Pulmonary artery endothelial cell (primary cell): ENCODE measurements around the gene TESMIN. TPM values are rescaled to one million over a fixed set of nuclear protein-coding genes. Genes with fewer than 3 reads are reported as not detected.
A peak's percentile ranks its signal among the peaks of the same experiment; 100 is the strongest.

ENCODE experiments used
- DNase-seq: peaks from one replicate; pipeline ENCODE4 v3.0.0-alpha.2; 2011; ENCODE audit warnings: low read depth, low spot score
- total RNA-seq: library from RNA; depleted of rRNA; stranded (reverse); fragments of >200 nt; gene quantifications from 2 replicates; pipeline ENCODE4 v1.2.3, GENCODE V29; 2014

The TESMIN gene
- total RNA-seq, 1 donor from 2014 or later = 1.5 TPM

- no peak for DNase-seq
Measured at GRCh38 chr11:68762481-68762880, 11.2 kb upstream of the TESMIN start.

DNA sequence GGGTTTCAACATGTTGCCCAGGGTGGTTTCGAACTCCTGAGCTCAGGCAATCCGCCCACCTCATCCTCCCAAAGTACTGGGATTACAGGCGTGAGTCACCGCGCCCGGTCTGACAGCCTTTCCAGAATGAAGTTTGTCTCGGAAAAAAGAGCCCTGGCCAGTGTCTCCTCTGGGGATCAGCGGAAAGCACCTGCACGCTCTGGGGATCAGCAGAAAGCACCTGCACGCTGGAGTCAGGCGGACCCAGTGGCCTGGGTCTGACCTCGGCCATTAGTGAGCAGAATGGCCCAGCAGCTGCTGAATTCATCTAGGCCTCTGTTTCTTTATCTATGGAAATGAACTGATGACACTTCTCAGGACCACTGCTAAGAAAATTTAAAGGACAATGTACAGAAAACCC lies 10.5 kb upstream of the TESMIN start:
- DNase-seq = no peak

- no peak for DNase-seq
Measured at GRCh38 chr11:68759991-68760390, 8.7 kb upstream of the TESMIN start.

DNA sequence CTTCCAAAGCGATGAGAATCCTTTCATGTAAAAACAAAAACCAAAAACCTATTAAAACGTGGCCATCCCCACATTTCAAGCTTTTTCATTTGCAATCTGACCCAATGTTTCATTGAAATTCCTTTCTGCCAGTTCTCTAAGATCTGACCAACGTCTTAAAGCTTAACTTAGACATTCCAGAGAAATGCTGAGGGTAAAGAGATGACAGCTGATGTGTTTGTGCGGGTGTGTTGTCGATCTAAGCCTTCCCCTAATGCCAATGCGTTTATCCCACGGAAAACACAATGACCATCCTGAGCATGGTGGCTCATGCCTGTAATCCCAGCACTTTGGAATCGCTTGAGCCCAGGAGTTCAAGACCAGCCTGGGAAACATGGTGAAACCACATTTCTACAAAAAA lies 6.4 kb upstream of the TESMIN start:
- DNase-seq = no peak

DNA sequence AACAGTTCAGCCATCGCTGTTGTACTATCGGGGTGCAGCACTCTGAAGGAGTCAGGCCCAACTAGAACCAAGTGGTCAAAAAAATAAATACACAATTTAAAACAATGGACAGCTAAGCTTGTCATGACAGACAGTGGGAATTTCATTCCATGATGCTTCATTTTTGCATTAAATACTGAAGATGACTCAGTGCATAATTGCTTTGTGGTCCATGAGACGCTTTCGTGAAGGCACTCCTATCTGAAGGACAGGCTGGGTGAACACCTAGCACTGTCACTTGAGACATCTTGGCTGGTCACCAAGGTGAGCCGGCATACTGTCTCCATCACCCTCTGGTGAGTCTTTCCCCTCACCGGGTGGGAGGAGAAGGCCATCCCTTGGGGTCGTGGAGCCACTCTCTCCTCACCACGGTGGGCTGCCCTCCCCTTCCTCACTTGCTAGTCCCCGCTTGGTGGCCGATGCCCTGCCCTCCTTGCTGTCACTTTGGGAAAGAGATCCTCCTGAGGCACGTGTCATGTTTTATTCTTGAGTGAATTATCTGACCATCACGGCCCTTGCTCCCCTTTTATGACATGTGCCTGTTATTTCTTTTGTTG lies 4.9 kb upstream of the TESMIN start:
- DNase-seq = no peak

- DNase-seq = no peak
Measured at GRCh38 chr11:68753300-68753699, 2.0 kb upstream of the TESMIN start.

GRCh38 chr11:68751004-68751325 lies 355 bp downstream of the TESMIN start:
- DNase-seq = no peak

DNA sequence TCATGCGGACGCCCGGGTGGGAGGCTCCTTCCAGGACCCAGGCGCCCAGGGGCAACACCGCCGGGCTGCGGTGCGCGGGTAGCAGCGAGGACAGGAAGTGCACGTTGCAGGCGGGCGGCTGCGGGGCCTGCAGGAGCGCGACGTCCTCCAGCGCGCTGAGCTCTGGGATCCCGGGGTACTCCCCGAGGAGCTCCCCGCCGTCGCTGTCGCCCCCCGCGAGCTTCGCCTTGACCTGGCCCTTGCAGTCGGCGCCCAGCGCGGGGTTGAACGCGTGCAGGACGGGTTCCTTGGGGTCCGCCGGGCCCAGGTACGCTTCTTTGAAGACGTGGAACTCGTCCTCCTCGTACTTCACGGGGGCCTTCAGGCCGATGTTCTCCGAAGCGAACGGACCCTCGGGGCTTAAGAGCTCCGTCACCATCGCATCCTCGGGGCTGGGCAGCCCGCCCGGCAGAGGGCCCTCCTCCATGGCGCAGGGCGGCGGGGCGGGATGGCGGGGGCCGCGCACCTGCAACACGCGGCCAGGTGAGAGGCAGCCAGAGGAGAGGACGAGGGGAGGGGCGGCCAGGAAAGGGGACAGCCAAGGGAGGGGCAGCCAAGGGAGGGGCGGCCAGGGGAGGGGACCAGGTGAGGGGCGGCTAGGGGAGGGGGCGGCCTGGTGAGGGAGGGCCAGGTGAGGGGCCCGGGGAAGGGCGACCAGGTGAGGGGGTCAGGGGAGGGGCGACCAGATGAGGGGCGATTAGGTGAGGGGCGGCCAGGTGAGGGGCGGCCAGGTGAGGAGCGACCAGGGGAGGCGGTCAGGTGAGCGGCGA lies 921 bp downstream of the TESMIN start:
- DNase-seq = no peak

GRCh38 chr11:68749229-68750123 lies 1.8 kb downstream of the TESMIN start:
- DNase-seq = peak; percentile 54

DNA sequence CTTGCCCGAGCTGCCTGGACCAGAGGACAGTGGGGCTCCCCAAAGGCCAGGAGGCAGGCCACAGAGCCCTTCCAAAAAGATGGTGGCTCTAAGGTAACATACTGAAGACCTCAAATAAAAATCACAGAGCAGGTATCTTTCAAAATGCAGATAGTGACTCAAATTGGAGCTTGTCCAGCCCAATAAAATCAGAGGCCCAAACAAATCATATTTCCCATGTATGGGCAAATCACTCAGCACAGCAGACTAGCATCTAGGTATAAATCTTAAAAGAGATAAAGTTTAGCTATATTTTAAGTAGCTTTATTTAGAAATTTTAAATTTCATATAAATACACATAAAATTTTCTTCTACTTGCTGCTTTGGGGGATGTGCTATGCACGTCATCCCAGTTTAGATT lies 3.3 kb downstream of the TESMIN start:
- DNase-seq = no peak

GRCh38 chr11:68743539-68743938 lies 7.8 kb downstream of the TESMIN start:
- DNase-seq = no peak

- no peak for DNase-seq
Measured at GRCh38 chr11:68741463-68741862, 9.9 kb downstream of the TESMIN start.

GRCh38 chr11:68735646-68736045 lies 15.7 kb downstream of the TESMIN start:
- DNase-seq = no peak

- no peak for DNase-seq
Measured at GRCh38 chr11:68735125-68735524, 16.2 kb downstream of the TESMIN start.

- DNase-seq = no peak
Measured at GRCh38 chr11:68734111-68734510, 17.2 kb downstream of the TESMIN start.

- DNase-seq = no peak
Measured at GRCh38 chr11:68727783-68728182, 23.5 kb downstream of the TESMIN start.

- DNase-seq = no peak
Measured at GRCh38 chr11:68724293-68724692, 27.0 kb downstream of the TESMIN start.

DNA sequence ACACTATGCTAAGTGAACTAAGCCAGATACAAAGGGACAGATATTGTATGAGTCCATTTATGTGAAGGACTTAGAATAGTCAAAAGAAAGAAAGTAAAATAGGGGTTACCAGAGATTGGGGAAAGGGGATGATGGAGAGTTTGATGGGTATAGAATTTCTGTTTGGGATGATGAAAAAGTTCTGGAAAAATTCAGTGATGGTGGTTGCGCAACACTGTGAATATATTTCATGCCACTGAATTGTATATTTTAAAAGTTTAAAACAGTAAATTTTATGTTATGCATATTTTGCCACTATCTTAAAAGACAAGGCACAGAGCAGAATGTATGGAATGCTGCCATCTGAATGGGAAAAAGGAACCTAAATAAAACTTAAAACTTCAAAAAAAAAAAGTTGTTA lies 29.2 kb downstream of the TESMIN start:
- no peak for DNase-seq

GRCh38 chr11:68721075-68721474 lies 30.2 kb downstream of the TESMIN start:
- no peak for DNase-seq

GRCh38 chr11:68715456-68716122 lies 35.7 kb downstream of the TESMIN start:
- no peak for DNase-seq

GRCh38 chr11:68714060-68714856 lies 37.1 kb downstream of the TESMIN start:
- no peak for DNase-seq
